Measurements from ENCODE around the gene ZMYND19.
A peak's percentile ranks its signal among the peaks of the same experiment; 100 is the strongest.
"Not testable (repeated sequence)": the region's sequence is repeated elsewhere in the genome, so short reads cannot be mapped to it uniquely, and the experiment has no call there.

The ZMYND19 gene

DNA sequence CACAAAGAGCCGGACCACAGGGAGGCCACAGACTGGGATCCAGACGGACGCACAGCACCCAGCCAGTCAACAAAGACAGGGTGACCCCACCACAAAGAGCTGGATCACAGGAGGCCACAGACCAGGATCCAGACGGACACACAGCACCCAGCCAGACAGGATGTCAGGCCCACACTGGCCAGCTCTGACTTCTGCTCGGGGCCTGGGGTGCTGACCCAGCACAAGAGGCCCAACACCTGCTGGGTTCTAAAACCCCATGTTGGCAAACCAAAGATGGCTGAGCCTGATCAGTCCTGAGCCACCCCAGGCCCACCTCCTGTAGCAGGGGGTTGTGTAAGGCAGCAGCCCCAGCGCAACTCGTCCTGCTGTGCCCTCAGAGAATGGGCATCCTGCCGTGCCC lies 6.4 kb downstream of the ZMYND19 start:
- no peak for DNase-seq

DNA sequence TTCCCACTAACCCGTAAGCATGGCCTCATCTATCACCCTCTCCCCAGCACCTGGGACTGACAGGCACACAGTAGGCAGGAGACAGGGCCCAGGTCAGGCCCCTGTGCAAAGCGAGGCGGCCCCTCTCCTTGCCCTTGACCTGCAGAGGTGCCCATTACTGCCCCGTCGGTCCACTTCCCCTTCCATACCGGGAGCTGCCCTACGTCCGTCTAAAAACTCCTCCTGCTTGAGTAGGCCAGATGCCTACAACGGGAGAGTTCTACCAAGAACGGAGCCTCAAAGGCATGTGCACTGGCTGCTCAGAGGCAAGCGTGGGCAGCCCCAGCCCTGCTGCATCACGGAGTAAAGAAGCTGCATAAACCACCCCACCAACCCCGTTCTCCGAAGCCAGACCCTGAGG lies 7.0 kb downstream of the ZMYND19 start:
- DNase-seq, result no peak

DNA sequence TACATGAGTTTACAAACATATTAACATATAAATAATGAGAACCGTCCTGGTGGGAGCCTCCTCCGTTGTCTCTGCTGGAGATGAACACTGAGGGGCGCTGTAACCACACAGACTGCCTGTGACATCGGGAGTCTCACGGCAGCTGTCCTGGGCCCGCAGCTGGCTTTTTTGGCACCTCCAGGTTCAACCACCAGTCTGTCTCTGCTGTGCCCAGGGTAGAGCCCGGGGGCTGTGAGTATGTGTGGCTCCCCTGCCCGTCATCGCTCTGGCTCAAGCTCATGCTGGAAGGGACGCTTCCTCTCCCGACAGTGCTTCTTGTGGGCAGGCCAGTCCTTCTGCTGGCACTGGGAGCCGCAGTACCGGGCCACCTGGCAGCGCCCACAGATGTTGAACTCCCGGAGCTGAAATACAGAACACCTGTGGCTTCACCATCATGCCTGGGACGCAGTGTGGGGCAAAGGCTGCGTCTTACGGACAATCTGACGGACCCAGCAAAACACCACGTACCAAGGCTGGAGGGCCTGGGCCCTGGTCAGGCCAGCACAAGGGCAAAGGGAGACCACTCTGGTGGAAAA lies 7.9 kb downstream of the ZMYND19 start:
- no peak for DNase-seq

DNA sequence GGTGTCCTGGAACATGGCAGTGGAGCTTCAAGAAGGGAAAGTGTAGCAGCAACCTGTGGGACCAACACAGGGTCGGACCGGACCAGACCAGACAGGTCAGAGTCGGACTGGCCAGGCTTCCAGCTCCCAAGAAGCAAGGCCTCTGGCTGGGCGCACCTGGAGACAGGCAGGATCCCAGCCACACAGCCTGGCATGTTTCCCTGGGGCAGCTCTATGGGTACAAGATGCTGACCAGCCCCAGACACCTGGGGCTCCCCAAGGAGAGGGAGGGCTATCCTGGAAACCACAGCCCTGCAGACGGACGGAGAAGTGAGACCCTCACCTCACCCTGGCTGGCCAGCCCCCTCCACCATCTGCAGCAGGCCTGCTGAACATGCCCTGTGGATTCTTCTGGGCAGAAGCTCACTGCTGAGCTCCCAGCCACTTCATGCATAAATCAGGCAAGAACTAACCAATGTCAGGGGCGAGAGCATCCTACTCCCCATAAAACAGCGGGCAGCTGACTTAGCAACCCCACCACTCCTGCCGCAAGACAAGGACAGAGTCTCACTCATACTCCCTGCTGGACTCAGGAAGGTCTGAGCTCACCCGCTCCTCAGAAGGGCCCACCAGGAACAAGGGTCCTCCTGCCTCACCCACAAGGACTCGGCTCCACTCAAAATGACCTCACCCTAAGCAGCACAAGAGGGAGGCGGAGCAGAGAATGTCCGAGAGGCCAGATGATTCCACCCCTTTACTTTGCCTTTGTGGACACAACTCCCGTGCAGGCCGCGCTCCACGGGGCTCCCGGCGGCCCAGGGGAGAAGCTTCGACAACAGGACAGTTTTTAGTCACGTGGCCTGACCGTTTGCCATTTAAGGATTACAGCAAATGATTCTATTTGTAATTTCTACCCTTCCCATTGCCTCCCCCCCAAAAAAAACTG lies 8.7 kb downstream of the ZMYND19 start:
- DNase-seq, result no peak

DNA sequence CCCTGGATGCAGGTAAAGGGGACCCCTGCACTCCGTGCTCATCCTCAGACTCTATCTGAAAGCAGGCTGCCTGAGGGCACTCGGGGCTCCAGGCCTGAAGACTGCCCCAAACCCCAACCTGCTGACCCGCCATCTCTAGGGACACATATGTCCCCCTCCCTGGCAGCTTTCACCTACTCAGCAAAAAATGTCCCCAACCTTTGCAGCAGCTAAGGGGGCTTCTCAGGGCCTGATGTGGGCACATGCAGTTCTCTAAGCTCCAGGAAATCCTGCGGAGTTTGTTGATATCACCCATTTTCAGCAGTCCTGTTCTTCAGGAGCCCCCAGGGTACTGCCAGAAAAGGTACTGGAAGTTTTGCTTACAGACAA lies 9.4 kb downstream of the ZMYND19 start:
- DNase-seq, result no peak

DNA sequence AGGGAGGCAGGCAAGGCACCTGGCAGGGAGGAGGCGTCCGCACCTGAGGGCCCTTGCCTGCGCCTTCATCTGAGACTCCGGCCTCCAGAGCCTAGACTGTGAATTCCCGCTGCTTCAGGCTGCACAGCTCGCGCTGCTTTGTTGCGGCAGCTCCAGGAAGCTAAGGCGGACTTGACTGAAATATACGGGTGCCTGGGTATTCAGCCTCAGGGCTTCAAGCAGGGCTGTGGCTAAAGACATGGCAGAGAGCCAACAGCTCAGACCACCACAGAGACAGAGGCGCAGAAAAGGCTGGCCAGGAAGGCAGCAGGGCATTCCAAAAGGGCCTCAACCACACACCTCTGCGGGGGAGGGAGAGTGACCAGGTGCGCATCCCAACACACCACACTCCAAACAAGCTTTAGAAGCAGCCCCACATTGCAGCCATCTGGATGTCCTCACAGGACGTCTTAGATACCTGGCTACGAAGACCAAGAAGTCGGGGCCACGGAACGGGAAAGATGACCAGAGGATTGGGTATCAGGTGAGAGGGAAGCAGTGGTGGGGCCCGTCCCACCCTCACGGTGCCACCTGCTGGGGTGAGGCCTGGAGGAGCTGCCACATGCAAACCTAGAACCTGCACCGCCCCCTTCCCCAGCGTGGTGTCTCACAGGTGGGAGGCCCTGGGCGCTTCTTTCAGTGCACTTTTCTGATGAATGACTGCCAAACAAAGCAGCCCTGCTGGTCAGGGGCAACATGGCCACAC lies 9.9 kb downstream of the ZMYND19 start:
- no peak for DNase-seq

DNA sequence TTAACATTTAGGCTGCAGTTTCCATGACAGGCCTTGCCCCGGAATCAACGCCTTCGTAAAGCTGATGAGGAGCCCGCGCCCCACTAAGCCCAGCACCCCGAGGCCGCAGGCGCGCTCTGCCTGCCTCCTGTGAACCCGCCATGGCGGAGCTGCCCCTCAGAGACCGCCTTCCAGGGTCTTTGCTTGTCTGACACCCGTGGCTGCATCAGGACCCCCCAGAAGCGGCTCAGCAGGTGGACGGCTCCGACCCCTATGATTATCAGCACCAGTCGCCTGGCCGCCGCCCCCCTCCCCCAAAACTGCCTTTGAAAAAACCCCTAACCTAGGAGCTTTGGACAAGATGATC lies 11.1 kb downstream of the ZMYND19 start:
- no peak for DNase-seq

DNA sequence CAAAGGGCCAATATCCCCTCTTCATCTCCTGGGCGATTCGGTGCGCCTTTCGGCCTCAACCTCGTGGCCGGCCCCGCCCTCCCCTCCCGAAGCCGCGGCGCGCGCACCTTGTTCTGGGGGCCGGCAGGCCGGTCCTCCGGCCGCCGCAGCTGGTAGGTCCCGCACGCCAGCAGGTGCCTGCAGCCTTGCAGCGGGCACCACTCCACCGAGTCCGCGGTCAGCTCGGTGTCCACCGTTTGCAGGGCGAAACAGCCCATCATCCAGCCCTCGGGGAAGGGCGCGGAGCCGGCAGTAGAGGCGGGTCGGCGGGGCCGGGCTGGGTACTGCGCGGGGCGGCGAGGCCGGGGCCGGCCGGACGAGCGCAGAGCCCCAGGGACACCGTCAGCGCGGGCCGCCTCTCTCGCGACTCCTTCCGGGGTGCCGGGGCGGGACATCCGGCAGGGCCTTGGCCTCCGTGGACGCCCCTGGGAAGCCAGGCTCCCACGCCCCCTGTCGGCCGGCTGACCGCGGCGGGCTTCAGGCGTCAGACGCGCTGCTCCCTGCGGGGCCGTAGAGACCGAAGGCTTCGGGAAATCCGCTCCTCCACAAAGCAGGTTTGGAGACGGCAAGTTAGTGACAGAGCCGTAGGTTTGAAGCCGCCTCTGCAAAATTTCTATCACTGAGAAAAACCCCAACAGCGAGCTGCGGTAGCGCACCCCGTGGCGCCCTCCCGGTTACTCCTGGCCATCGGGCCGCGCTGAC lies 11.6 kb downstream of the ZMYND19 start, which contains the start of gene DPH7:
Gene DPH7, minus strand, starts transcription at position 408 of the 741 bp plus-strand sequence. Its CDS starts 148 bp downstream, at position 260.
- peak; percentile 28 for DNase-seq

DNA sequence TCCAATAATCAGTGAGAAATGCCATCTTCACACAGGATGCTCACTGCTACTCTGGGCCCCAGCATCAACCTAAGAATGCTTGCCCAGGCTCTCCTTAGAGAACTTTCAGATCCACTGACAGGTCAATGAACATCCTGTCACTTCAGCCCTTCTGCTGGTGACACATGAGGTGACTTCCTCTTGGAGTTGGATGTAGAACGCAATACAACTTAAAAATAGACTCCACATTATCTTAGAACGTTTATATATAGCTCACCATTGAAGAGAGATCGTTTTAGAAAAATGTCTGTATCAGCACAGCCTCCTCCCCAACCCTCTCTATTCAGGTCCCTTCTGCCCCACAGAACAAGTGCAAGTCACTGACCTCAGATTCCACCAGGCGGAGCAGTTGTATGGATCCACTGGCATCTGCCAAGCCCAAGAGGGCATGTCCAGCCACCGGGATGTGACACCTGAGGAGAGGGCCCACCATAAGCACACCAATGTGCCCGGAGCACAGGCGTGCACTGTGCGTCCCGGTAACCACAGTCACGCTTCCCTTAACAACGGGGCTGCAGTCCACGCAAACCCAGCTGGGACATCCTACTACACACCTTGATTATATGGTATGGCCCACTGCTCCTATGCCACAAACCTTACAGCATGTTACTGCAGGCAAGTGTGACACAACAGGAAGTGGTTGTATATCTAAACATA lies 14.4 kb downstream of the ZMYND19 start:
- DNase-seq, result no peak

DNA sequence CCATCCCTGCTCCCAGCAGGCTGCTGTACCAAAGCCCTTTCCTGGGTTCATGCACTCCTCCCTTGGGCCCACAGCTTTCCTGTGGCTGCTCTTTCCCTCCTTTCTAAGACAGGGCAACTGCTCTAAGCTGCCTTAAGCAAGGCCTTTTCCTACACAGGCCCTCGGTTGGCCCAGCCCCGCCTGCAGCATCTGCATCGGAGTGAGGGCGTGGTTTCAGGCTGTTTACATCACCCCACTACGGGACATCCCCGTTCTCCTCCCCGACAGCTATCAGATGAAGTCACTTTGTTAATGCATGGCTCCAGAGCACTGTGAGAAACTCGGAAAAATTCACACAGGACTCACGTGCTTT lies 15.0 kb downstream of the ZMYND19 start:
- no peak for DNase-seq

DNA sequence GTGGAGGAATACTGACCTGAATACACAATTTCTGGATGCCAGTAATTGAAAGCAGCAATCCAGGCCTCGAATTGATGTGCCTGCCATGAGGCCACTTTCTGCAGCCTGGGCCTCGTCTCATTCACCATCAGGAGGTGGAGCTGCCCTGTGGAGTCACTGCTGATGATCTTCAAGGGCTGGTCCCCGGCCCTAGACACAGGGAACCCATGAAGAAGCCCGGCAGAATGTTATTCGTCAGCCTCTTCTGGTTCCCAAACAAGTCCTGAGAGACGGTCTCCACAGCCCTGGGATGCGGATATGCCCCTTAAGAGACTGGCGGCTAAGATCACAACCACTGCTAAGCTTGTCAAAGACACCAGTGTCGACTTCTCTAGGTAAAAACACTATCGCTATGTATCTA lies 16.1 kb downstream of the ZMYND19 start:
- no peak for DNase-seq

DNA sequence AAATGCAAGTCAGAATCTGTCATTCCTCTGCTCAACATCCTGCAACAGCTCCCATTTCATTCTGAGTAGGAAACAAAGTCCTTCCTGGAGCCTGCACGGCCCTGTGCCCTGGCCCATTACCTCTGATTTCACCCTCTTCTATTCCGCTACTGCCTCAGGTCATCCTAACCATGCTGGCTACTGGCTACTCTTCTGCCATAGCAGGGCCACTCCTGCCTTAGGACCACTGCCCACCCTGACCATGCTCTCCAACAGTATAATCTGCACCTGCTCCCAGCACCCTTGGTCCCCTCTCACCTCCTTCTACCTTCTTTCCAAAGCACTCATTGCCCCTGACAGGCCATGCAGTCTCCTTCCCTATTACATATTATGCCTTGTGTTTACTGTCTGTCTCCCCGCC lies 19.7 kb downstream of the ZMYND19 start:
- no peak for DNase-seq

DNA sequence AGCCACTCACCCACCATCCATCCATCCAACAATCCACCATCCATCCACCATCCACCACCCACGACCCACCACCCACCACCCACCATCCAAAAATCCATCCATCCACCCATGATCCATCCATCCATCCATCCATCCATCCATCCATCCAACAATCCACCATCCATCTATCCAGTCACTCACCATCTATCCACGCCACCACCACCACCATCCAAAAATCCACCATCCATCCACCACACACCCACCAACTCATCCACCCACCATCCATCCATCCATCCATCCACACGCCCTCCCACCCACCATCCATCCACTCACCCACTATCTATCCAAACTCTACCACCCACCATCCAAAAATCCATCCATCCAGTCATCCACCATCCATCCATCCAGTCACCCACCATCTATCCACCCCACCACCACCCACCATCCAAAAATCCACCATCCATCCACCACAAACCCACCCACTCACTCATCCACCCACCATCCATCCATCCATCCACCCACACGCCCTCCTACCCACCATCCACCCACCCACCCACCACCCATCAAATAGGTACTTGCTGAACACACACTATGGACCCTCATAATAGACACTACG lies 20.6 kb downstream of the ZMYND19 start:
- no peak for DNase-seq

DNA sequence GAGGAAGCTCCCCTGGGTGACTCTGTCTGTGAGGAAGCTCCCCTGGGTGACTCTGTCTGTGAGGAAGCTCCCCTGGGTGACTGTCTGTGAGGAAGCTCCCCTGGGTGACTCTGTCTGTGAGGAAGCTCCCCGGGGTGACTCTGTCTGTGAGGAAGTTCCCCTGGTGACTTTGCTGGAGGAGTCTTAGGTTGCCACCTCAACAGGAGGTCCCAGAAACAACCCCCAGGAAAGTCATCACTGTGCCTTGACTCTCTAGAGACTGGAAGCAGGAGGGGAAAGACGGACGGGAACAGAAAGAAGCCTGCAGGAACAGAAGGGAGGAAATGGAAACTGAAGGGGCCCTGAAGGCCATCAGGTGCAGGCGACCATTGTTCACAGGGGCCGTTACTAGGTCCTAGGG lies 21.9 kb downstream of the ZMYND19 start:
- DNase-seq, result not testable (repeated sequence)

DNA sequence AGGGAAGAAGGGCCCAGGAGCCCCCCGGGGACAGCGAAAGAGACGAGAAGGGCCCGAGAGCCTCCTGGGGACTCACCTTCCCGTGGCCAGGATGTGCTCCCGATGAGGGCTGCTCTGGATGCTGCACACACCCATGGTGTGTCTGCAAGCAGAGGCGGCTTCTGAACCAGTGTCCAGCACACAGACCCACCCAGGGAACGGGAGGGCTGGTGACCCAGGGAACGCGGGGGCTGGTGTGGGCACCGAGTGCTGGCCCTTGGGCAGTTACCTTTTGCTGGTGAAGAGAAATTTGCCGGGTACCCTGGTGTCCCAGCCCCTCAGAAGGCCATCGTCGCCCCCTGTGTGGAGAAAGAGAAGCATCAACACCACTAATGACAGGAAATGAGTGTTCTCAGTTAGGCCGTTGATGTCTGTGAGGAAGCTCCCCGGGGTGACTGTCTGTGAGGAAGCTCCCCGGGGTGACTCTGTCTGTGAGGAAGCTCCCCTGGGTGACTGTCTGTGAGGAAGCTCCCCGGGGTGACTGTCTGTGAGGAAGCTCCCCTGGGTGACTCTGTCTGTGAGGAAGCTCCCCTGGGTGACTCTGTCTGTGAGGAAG lies 25.4 kb downstream of the ZMYND19 start:
- no peak for DNase-seq

DNA sequence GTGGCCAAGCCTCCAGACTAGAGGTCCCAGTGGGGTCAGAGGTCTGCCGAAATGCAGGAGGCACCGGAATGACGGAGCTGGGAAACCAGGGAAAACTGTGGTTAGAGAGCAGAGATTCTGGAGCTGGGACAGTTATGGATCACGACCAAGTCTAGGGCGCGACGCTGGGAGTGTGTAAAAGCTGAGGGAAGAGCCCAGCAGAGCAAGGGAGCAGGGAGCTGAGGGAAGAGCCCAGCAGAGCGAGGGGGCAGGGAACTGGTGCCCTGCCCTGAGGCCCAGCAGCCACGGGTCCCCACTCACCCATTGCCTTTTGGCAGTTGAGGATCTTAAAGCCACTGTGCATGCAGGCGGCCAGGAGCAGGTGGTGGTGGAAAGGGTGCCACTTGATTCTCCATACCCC lies 26.2 kb downstream of the ZMYND19 start:
- no peak for DNase-seq

DNA sequence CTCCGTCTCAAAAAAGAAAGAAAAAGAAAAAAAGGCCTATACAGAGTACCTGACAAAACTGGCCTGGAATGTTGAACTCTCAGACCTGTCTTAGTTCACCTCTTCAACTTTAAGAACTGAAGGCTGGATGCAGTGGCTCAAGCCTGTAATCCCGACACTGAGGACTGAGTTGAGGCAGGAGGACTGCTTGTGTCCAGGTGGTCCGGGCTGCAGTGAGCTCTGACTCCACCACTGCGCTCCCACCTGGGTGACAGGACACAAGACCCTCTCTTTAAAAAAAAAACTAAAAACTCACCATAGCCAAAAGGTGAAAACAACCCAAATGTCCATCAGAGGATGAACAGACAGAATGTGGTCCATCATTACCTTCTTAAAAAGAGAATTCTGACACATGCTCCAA lies 32.2 kb downstream of the ZMYND19 start:
- DNase-seq, result no peak

DNA sequence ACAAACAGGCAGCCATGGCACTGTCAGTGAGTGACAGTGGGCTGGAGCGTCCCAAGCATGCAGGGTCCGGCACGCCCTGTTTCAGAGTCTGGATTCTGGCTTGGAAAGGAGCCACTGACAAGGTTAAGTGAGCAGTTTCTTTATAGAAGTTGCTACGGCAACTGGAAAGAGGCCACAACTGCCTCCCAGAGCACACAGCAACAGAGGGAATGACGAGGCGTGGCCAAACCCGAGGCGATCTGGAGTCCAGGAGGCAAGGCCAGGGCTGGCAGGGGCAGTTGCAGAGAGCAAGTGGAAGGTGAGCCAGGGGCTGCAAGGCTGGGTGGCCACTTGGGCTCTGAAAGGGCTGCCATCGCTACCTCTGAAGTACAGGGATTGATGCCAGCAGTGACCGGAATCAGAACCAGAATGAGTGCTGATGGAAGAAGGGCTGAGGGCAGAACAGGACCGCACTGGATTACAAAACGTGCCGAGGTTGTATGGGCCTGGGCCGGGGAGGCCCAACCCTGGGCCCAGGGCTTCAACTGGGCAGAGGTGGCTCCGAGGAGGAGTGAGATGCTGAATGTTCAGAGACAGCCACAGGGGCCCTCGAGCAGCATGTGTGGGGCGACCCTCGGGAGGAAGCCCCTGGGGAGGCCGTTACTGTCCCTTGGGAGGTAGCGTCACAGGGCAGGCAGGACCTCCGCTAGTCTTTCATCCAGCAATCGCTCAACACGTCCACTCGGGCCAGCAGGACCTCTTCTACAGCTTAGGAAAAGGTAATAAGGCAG lies 34.1 kb downstream of the ZMYND19 start:
- no peak for DNase-seq

DNA sequence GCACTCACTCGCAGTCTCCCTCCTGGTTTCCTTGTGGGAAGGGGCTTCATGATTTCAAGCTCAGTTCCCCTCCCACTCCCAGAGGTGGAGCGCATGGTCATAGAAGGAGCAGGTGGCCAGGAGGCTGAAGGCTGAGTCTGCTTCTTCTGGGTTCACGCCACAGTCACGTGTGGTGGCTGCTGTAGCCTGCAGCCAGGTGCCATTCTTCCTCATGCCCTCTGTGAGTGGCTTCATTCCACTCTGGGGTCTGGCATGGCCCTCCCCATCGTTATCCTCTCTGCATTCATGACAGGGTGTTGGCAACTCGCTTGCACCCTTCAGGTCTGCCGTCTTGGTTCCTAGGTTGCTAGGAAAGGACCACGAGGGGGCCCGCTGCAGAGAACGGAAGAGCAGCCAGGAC lies 35.1 kb downstream of the ZMYND19 start:
- no peak for DNase-seq

DNA sequence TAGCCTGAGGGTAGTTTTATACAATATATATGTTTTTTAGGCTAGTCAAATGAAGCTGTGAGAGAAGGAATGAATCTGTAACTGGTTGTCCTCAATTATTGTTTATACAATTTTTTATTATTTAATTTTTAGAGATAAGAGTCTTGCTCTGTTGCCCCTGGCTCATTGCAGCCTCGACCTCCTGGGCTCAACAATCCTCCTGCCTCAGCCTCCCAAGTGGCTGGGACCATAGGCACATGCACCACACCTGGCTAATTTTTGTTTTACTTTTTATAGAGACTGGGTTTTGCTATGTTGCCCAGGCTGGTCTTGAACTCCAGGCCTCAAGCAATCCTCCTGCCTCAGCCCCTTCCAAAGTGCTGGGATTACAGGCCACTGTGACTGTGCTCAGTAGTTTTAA lies 36.0 kb downstream of the ZMYND19 start:
- no peak for DNase-seq

DNA sequence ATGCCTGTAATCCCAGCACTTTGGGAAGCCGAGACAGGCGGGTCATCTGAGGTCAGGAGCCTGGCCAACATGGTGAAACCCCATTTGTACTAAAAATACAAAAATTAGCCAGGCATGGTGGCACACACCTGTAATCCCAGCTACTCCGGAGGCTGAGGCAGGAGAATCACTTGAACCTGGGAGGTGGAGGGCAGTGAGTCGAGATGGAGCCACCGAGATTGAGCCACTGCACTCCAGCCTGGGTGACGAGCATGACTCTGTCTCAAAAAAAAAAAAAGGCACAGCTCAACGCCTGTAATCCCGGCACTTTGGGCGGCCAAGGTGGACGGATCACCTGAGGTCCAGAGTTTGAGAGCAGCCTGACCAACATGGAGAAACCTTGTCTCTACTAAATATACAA lies 36.7 kb downstream of the ZMYND19 start:
- DNase-seq, result not testable (repeated sequence)
